IPS DF 4.7 (cell line): ENCODE data around the gene GTPBP1.

Experiments
- DNase-seq: peaks from one replicate; pipeline ENCODE4 v3.0.0-alpha.2; 2013; ENCODE audit warnings: low spot score; ENCODE audit errors: extremely low read depth

GTPBP1 gene

GRCh38 chr22:38700789-38701628, 4.7 kb upstream of the GTPBP1 start, which contains the start of gene JOSD1:
Gene JOSD1, minus strand, starts transcription at chr22:38700943. Its CDS starts 956 bp downstream, at chr22:38699987.
- no peak for DNase-seq

- no peak for DNase-seq
These were observed 1.0 kb upstream of the GTPBP1 start for GRCh38 chr22:38704654-38705234.

GRCh38 chr22:38706101-38706900, 557 bp downstream of the GTPBP1 start:
- no peak for DNase-seq

- no peak for DNase-seq
These were observed 1.1 kb downstream of the GTPBP1 start for GRCh38 chr22:38706901-38707195.

- no peak for DNase-seq
These were observed 1.6 kb downstream of the GTPBP1 start for GRCh38 chr22:38707346-38707745.

- no peak for DNase-seq
These were observed 2.2 kb downstream of the GTPBP1 start for GRCh38 chr22:38707984-38708383.

GRCh38 chr22:38709306-38709705, 3.6 kb downstream of the GTPBP1 start:
- no peak for DNase-seq

- DNase-seq: no peak
These were observed 4.6 kb downstream of the GTPBP1 start for GRCh38 chr22:38710351-38710750.

GRCh38 chr22:38710866-38711265, 5.1 kb downstream of the GTPBP1 start:
- no peak for DNase-seq

- DNase-seq: no peak
These were observed 6.9 kb downstream of the GTPBP1 start for GRCh38 chr22:38712486-38713207.

GRCh38 chr22:38713921-38714320, 8.2 kb downstream of the GTPBP1 start:
- no peak for DNase-seq

- no peak for DNase-seq
These were observed 9.5 kb downstream of the GTPBP1 start for GRCh38 chr22:38715176-38715764.

GRCh38 chr22:38715852-38716251, 10.1 kb downstream of the GTPBP1 start:
- no peak for DNase-seq

- DNase-seq: no peak
These were observed 10.5 kb downstream of the GTPBP1 start for GRCh38 chr22:38716271-38716670.

GRCh38 chr22:38716826-38717225, 11.1 kb downstream of the GTPBP1 start:
- no peak for DNase-seq

GRCh38 chr22:38717244-38717643, 11.5 kb downstream of the GTPBP1 start:
- no peak for DNase-seq

- DNase-seq: no peak
These were observed 12.7 kb downstream of the GTPBP1 start for GRCh38 chr22:38718414-38718813.

- no peak for DNase-seq
These were observed 13.5 kb downstream of the GTPBP1 start for GRCh38 chr22:38719196-38719595.

- DNase-seq: no peak
These were observed 14.6 kb downstream of the GTPBP1 start for GRCh38 chr22:38720350-38720749.

GRCh38 chr22:38721551-38721950, 15.8 kb downstream of the GTPBP1 start:
- no peak for DNase-seq

GRCh38 chr22:38724176-38724575, 18.4 kb downstream of the GTPBP1 start:
- no peak for DNase-seq
